SKM-1 (cell line): Measurements from ENCODE around the gene SMIM11.
"Not testable (repeated sequence)": the region's sequence is repeated elsewhere in the genome, so short reads cannot be mapped to it uniquely, and the experiment has no call there.

Source experiments
- DNase-seq: peaks from one replicate; lab custom pipeline; 2025; ENCODE audit not compliant: unreplicated experiment; lab: John Stamatoyannopoulos, UW

The SMIM11 gene

GRCh38 chr21:34407294-34407693 lies 32.0 kb downstream of the SMIM11 start:
- DNase-seq: not testable (repeated sequence)

GRCh38 chr21:34417448-34418077 lies 42.3 kb downstream of the SMIM11 start:
- DNase-seq: not testable (repeated sequence)

- DNase-seq: not testable (repeated sequence)
Observed at GRCh38 chr21:34423805-34424204, 48.5 kb downstream of the SMIM11 start, which contains the start of gene SMIM34. Gene SMIM34, minus strand, starts transcription at chr21:34423951. Its CDS starts 112 bp downstream, at chr21:34423839.

- not testable (repeated sequence) for DNase-seq
Observed at GRCh38 chr21:34427339-34427738, 52.0 kb downstream of the SMIM11 start.

- DNase-seq: not testable (repeated sequence)
Observed at GRCh38 chr21:34428441-34428840, 53.1 kb downstream of the SMIM11 start.

- DNase-seq: not testable (repeated sequence)
Observed at GRCh38 chr21:34429710-34430109, 54.4 kb downstream of the SMIM11 start.
